GM18858 (cell line): ENCODE results near the gene BMAL1.
"Not testable (repeated sequence)": the region's sequence is repeated elsewhere in the genome, so short reads cannot be mapped to it uniquely, and the experiment has no call there.

Source experiments
- ATAC-seq: cut with Tn5 transposase; IDR thresholded peaks from one replicate; pipeline ENCODE4 v1.9.1; 2021; ENCODE audit not compliant: unreplicated experiment

The BMAL1 gene

GRCh38 chr11:13368041-13368446 lies 90.5 kb downstream of the BMAL1 start:
- ATAC-seq = no peak

DNA sequence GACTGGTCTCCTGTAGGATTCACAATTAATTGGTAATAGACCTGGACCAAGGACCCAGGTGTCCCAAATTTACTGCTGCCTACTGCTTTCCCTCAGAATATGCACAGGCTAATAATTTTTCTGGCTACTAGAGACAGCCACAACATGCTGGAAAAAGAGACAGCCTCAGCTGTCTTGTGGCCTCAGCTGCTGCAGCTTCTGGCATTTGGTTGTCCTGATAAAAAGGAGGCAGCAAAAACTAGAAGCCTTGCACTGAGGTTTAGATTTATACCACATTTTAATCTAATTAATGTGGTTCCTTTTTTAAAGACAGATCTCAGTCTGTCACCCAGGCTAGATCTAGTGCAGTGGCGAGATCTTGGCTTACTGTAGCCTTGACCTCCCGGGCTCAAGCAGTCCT lies 95.6 kb downstream of the BMAL1 start:
- no peak for ATAC-seq

GRCh38 chr11:13375798-13376197 lies 98.2 kb downstream of the BMAL1 start:
- no peak for ATAC-seq

DNA sequence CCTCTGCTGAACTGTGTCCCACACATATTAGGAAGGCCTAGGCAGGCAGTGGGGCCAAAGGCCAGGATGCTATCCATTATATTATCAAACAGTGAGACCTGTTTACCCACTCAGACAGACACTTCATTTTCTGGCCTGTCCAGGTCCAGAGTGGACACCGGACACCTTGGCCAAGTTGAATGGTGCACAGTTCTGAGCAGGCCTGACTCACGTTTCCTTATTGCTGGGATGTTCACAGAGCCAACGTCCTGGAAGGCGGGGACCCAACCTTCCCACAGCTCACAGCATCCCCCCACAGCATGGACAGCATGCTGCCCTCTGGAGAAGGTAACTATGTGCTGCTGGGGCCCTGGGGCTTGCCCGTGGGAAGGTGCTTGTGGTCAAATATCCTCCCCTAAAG lies 98.8 kb downstream of the BMAL1 start:
- ATAC-seq = no peak

GRCh38 chr11:13376838-13377237 lies 99.2 kb downstream of the BMAL1 start:
- ATAC-seq = no peak

- no peak for ATAC-seq
Measured at GRCh38 chr11:13378316-13378715, 100.7 kb downstream of the BMAL1 start.

- no peak for ATAC-seq
Measured at GRCh38 chr11:13380731-13381130, 103.1 kb downstream of the BMAL1 start.

DNA sequence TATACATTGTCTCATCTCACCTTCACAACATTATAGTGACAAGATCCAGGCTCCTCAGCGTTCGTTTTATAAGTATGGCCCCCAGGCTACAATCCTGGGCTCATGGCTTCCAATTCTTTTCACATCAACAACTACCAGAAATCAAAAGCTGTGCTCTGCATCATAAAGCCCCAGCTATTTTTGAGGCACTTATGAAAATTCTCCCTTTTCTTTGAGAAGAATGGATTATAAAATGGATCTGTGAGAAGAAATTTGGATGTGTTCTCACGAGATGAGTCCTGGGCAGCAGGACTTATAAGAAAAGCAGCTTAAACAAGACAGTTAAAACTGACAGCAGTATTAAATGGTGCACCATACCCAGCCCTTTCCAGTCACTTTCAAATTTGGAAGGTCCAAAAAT lies 105.2 kb downstream of the BMAL1 start:
- no peak for ATAC-seq

- no peak for ATAC-seq
Measured at GRCh38 chr11:13384908-13385640, 107.5 kb downstream of the BMAL1 start.

GRCh38 chr11:13386567-13386966 lies 109.0 kb downstream of the BMAL1 start:
- ATAC-seq = no peak

- ATAC-seq = no peak
Measured at GRCh38 chr11:13388741-13389140, 111.2 kb downstream of the BMAL1 start.

GRCh38 chr11:13391217-13391616 lies 113.6 kb downstream of the BMAL1 start:
- no peak for ATAC-seq

- not testable (repeated sequence) for ATAC-seq
Measured at GRCh38 chr11:13398335-13398734, 120.7 kb downstream of the BMAL1 start.

GRCh38 chr11:13405220-13405619 lies 127.6 kb downstream of the BMAL1 start:
- ATAC-seq = no peak

DNA sequence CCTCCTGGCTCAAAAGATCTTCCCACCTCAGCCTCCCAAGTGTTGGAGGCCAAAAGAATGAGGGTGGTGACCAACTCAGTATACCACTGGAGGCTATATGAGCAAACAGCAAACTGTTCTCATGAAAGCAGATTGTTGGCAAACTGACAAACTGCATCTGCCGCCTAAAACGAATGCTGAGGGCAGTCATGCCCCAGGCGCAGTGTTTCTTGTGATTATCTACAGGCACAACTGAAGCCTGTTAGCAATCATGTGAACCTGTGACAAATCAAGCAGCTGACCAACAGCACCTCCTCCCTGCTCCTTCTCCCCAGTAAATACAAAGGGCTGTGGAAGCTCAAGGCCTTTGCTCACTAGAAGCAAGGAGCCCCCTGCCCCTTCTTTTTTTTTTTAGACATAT lies 137.6 kb downstream of the BMAL1 start:
- ATAC-seq = no peak

- no peak for ATAC-seq
Measured at GRCh38 chr11:13421561-13421960, 144.0 kb downstream of the BMAL1 start.

GRCh38 chr11:13423372-13423771 lies 145.8 kb downstream of the BMAL1 start:
- no peak for ATAC-seq

- no peak for ATAC-seq
Measured at GRCh38 chr11:13427440-13427839, 149.8 kb downstream of the BMAL1 start.

GRCh38 chr11:13429288-13429687 lies 151.7 kb downstream of the BMAL1 start:
- ATAC-seq = no peak

DNA sequence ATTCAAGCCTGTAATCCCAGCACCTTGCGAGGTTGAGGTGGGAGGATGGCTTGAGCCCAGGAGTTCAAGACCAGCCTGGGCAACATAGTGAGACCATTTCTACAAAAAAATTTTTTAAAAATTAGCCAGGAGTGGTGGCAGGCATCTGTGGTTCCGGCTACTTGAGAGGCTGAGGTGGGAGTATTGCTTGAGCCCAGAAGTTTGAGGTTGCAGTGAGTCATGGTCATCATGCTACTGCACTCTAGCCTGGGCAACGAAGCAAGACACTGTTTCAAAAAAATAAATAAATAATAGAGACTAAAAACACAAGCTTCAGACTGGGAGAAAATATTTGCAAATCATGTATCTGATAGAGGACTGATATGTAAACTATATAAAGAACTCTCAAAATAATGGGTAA lies 152.2 kb downstream of the BMAL1 start:
- ATAC-seq = no peak

DNA sequence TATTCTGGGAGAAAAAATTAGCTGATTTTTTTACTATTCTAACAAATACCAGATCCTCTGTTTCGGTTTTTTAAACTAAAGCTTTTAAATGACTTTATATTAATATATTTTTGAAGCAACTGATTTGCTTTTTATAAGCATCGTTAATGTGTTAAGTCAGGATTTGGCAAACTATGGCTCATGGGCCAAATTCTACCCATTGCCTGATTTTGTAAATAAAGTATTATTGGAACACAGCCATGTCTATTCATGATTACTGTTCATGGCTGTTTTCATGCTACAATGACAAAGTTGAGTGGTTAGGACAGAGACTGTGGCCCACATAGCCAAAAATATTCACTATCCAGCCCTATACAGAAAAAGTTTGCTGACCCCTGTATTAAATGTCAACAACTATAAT lies 155.8 kb downstream of the BMAL1 start:
- no peak for ATAC-seq

- no peak for ATAC-seq
Measured at GRCh38 chr11:13434247-13435205, 156.9 kb downstream of the BMAL1 start.
